GM23248 (cell line): ENCODE results near the gene BHLHA15.

ENCODE experiments used
- EZH2 ChIP-seq: fragments of 200-600 bp; sonication (generic); IDR thresholded peaks from 2 replicates; pipeline ENCODE4 v1.6.1; 2018; ENCODE audit warnings: antibody characterized with exemption, mild to moderate bottlenecking; ENCODE audit not compliant: insufficient read depth, poor library complexity, severe bottlenecking
- EZH2phosphoT487 ChIP-seq: fragments of 200-600 bp; sonication (generic); IDR thresholded peaks from 2 replicates; pipeline ENCODE4 v1.6.1; 2018; ENCODE audit warnings: antibody characterized with exemption, moderate library complexity, mild to moderate bottlenecking, low read depth; ENCODE audit not compliant: insufficient read depth

- no peak for TF ChIP-seq EZH2phosphoT487
- TF ChIP-seq EZH2 = no peak
Observed at GRCh38 chr7:98252425-98253054, 41.3 kb downstream of the BHLHA15 start.
